Osteocyte (in vitro differentiated cells): Measurements from ENCODE around the gene PRKCE. TPM values are rescaled to one million over a fixed set of nuclear protein-coding genes. Genes with fewer than 3 reads are reported as not detected.

Source experiments
- DNase-seq: peaks from one replicate; pipeline ENCODE4 v3.0.0; 2021; ENCODE audit warnings: mixed read lengths; ENCODE audit not compliant: unreplicated experiment; ENCODE audit errors: extremely low spot score
- H3K27ac Mint-ChIP-seq: one replicate; pipeline ENCODE4 v1.8.0; 2021; ENCODE audit warnings: mild to moderate bottlenecking, mixed read lengths; ENCODE audit not compliant: unreplicated experiment
- H3K27me3 Mint-ChIP-seq: one replicate; pipeline ENCODE4 v1.8.0; 2021; ENCODE audit warnings: mixed read lengths; ENCODE audit not compliant: unreplicated experiment
- H3K36me3 Mint-ChIP-seq: one replicate; pipeline ENCODE4 v1.8.0; 2021; ENCODE audit warnings: mixed read lengths; ENCODE audit not compliant: unreplicated experiment
- H3K4me1 Mint-ChIP-seq: one replicate; pipeline ENCODE4 v1.8.0; 2021; ENCODE audit warnings: mixed read lengths; ENCODE audit not compliant: unreplicated experiment
- H3K4me3 Mint-ChIP-seq: one replicate; pipeline ENCODE4 v1.8.0; 2021; ENCODE audit warnings: mild to moderate bottlenecking, moderate library complexity, mixed read lengths; ENCODE audit not compliant: unreplicated experiment
- H3K9me3 Mint-ChIP-seq: one replicate; pipeline ENCODE4 v1.8.0; 2021; ENCODE audit warnings: mixed read lengths; ENCODE audit not compliant: unreplicated experiment
- total RNA-seq: library from RNA; stranded (reverse); gene quantifications from 2 replicates; pipeline ENCODE4 v1.2.1, GENCODE V29; 2021
- TF ChIP-seq, protein P1 (sequence below): fragments of 200-600 bp; sonication (generic); IDR thresholded peaks from 2 replicates; pipeline ENCODE4 v1.5.0; 2021; ENCODE audit warnings: antibody characterized with exemption, mild to moderate bottlenecking, moderate library complexity

Gene PRKCE
- total RNA-seq, 1 donor from 2014 or later, result 13.8 TPM

DNA sequence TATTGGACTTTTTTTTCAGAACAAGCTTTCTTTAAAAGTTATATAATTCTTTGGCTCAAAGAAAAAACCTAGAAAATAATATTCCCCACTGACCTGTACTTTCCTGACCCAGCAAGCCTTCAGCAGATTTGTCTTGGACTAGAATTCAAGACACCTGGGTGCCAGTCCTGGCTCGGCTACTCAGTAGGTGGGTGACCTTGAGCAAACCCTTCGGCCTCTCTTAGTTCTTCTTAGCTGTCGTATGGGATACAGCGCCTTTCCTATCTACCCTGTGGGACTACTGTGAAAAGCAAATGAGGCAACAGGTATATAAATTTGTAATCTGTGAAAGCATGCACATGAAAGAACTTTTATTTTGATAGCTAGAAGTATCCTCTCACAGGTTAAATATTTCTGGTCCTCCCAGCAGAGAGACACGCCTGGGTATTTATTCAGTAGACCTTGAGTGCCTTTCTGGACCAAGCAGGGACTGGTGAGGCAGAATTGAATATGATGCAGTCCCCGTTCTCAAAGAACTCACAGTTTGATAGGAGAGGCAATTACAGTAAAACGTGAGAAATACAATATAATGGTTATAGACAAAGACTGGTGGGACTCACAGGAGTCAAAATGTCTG, 576.3 kb downstream of the PRKCE start:
- H3K27me3 Mint-ChIP-seq, result peaks cover 11% of the 10 kb centered on the region
- peaks cover 13% of the 10 kb centered on the region for H3K9me3 Mint-ChIP-seq
- no peak overlapping the region for H3K27ac Mint-ChIP-seq
- peaks cover 18% of the 10 kb centered on the region for H3K4me1 Mint-ChIP-seq
- TF ChIP-seq, protein P1, sequence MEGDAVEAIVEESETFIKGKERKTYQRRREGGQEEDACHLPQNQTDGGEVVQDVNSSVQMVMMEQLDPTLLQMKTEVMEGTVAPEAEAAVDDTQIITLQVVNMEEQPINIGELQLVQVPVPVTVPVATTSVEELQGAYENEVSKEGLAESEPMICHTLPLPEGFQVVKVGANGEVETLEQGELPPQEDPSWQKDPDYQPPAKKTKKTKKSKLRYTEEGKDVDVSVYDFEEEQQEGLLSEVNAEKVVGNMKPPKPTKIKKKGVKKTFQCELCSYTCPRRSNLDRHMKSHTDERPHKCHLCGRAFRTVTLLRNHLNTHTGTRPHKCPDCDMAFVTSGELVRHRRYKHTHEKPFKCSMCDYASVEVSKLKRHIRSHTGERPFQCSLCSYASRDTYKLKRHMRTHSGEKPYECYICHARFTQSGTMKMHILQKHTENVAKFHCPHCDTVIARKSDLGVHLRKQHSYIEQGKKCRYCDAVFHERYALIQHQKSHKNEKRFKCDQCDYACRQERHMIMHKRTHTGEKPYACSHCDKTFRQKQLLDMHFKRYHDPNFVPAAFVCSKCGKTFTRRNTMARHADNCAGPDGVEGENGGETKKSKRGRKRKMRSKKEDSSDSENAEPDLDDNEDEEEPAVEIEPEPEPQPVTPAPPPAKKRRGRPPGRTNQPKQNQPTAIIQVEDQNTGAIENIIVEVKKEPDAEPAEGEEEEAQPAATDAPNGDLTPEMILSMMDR, result no peak
- H3K36me3 Mint-ChIP-seq, result no peaks in the 10 kb centered on the region
- no peak for DNase-seq
- no peak overlapping the region for H3K4me3 Mint-ChIP-seq

DNA sequence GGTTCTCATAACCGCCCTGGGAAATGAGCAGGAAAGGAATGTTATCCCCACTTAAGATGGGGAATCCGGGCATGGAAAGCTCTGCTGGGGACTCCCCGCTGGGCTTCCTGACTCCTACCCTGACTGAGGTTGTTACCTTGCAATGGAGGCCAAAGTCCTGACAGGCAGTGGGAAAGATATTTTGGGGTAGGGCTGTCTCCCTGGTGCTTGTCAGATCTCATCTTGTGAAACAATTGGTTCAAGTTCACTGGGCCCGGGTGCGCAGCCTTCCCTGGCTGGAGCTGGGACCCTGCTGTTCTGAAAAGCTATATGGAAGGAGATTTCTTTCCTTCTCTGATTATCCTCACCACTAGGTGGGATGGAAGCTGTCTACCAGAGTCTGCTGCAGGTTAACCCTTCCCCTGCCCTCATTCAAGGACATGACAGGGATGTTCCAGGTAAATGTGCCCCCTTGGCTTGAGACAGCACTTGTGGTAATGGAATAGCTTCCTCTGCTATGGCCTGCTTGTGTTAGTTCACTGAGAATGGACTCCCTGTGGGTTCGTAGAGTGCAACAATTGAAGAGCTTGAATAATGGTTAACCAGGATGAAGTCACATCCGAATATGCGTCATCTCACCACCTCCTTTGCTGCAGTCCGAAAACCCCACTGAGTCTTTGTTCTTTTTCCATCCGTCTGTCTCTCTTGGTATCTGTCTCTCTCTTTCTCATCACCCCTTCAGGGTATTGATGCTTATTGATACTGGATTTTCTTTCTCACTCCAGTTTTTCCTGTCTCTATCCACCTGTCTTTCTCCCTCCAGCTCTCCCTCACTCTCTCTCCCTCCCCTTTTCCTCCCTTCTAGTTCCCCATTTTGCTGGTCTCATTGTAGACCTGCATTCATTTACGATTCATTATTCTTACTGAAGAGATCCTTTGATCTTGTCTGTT, 577.9 kb downstream of the PRKCE start:
- Mint-ChIP-seq H3K27me3 (peaks cover 7% of the 10 kb centered on the region), H3K4me3 (no peak overlapping the region), H3K27ac (no peak overlapping the region), H3K4me1 (peaks cover 18% of the 10 kb centered on the region), H3K9me3 (peaks cover 6% of the 10 kb centered on the region), H3K36me3 (no peaks in the 10 kb centered on the region)
- TF ChIP-seq, protein P1, result no peak
- no peak for DNase-seq

DNA sequence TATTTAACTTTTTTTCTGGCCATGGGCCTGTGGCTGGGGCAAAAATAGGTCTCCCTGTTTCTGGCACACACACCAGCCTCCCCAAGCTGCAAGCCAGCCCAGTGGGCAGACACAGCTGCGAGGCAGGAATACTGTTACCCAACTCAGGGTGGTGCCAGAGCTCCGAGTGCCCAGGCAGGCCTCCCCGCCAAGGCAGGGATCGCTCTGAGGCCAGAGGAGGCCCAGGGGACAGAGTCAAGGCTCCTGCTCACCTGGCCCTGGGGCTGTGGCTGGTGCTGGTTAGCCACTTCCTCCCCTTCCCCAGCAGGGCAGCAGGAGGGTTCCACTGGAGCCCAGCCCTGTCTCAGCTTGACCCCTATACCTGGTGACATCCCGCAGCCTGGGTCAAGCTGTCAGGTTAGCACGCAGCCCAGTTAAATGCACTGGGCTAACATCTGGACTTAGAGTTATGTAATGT, 578.7 kb downstream of the PRKCE start:
- H3K27ac Mint-ChIP-seq, result no peak overlapping the region

DNA sequence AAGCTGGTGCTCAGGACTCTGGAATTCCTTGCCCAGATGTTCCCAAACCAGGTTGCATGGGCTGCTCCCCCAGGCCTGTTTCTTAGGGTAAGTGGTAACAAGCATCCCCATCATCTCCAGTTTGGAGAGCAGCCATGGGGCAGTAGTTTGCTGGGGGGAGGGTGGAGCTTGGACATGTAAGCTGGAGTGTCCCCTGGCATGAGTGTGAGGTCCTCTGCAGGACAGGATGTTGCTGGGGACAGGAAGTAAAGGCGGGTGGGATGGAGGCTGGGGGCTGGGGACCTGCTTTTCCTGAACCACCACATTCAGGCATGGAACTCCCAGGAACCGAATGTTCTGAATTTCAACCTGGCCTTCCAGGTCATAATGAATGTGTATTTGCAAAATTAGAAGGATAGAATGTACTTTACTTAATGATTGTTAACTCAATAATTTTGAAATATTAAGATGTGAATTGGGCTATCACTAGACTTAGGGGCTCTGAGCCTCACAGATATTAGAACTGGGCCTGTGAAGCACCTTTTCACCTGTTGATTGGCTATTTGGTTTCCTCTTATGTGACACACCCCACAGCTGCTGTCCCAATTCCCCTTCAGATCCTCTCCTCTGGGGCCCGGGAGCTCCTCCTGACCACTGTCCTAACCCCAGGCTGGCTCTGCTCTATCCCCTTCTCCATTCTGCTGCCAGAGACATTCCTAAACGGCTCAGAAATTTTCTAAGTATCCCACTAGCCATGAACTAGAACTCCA, 579.4 kb downstream of the PRKCE start:
- peaks cover 10% of the 10 kb centered on the region for H3K4me1 Mint-ChIP-seq
- H3K9me3 Mint-ChIP-seq, result no peaks in the 10 kb centered on the region
- no peak overlapping the region for H3K27ac Mint-ChIP-seq
- H3K4me3 Mint-ChIP-seq, result no peak overlapping the region
- no peak for DNase-seq
- TF ChIP-seq, protein P1, result no peak
- peaks cover 7% of the 10 kb centered on the region for H3K27me3 Mint-ChIP-seq
- no peaks in the 10 kb centered on the region for H3K36me3 Mint-ChIP-seq

More for the DNA sequence above, 578.7 kb downstream of the PRKCE start:
- Mint-ChIP-seq H3K4me1 (peaks cover 10% of the 10 kb centered on the region), H3K4me3 (no peak overlapping the region), H3K36me3 (no peaks in the 10 kb centered on the region), H3K9me3 (peaks cover 1% of the 10 kb centered on the region), H3K27me3 (peaks cover 7% of the 10 kb centered on the region)
- DNase-seq, result peak; percentile 81
- TF ChIP-seq, protein P1, result peak; percentile 16
